Hepatocyte (in vitro differentiated cells): Measurements from ENCODE around the gene MEAK7. TPM values are rescaled to one million over a fixed set of nuclear protein-coding genes. Genes with fewer than 3 reads are reported as not detected.

Experiments used
- DNase-seq: peaks from one replicate; pipeline ENCODE4 v3.0.0-alpha.2; 2016; ENCODE audit warnings: low spot score
- H2AFZ ChIP-seq: fragments of 200-600 bp; sonication (generic); 2 replicates; pipeline ENCODE4 v1.6.0; 2016; ENCODE audit warnings: antibody characterized with exemption, mild to moderate bottlenecking
- H3K27ac ChIP-seq: fragments of 200-600 bp; sonication (generic); 2 replicates; pipeline ENCODE4 v1.5.1; 2016; ENCODE audit warnings: mild to moderate bottlenecking
- H3K27me3 ChIP-seq: fragments of 200-600 bp; sonication (generic); 2 replicates; pipeline ENCODE4 v1.6.1; 2016
- H3K36me3 ChIP-seq: fragments of 200-600 bp; sonication (generic); replicated peaks from 2 replicates; pipeline ENCODE4 v1.5.1; 2016; ENCODE audit warnings: low read depth; ENCODE audit not compliant: insufficient read depth
- H3K4me1 ChIP-seq: fragments of 200-600 bp; sonication (generic); 2 replicates; pipeline ENCODE4 v1.5.1; 2016; ENCODE audit warnings: mild to moderate bottlenecking, moderate library complexity; ENCODE audit not compliant: insufficient read depth
- H3K4me2 ChIP-seq: fragments of 200-600 bp; sonication (generic); 2 replicates; pipeline ENCODE4 v1.6.0; 2016
- H3K4me3 ChIP-seq: fragments of 200-600 bp; sonication (generic); 2 replicates; pipeline ENCODE4 v1.5.1; 2016; ENCODE audit warnings: mild to moderate bottlenecking
- H3K79me2 ChIP-seq: fragments of 200-600 bp; sonication (generic); 2 replicates; pipeline ENCODE4 v1.6.0; 2017; ENCODE audit warnings: mild to moderate bottlenecking
- H3K9me2 ChIP-seq: fragments of 200-600 bp; sonication (generic); replicated peaks from 2 replicates; pipeline ENCODE4 v1.6.0; 2017; ENCODE audit warnings: mild to moderate bottlenecking; ENCODE audit not compliant: insufficient read depth
- H3K9me3 ChIP-seq: fragments of 200-600 bp; sonication (generic); 2 replicates; pipeline ENCODE4 v1.5.1; 2016; ENCODE audit warnings: low read depth, mild to moderate bottlenecking
- H4K20me1 ChIP-seq: fragments of 200-600 bp; sonication (generic); 2 replicates; pipeline ENCODE4 v1.6.0; 2016; ENCODE audit warnings: mild to moderate bottlenecking; ENCODE audit not compliant: insufficient read depth, poor library complexity, severe bottlenecking
- EZH2 ChIP-seq: fragments of 200-600 bp; sonication (generic); IDR thresholded peaks from 2 replicates; pipeline ENCODE4 v1.6.1; 2016; ENCODE audit warnings: antibody characterized with exemption, mild to moderate bottlenecking, borderline replicate concordance
- EZH2phosphoT487 ChIP-seq: fragments of 200-600 bp; sonication (generic); IDR thresholded peaks from one replicate; pipeline ENCODE4 v1.6.1; 2018; ENCODE audit warnings: antibody characterized with exemption, mild to moderate bottlenecking, low read depth, moderate library complexity; ENCODE audit not compliant: unreplicated experiment, severe bottlenecking
- WGBS: methylation state at CpG from one replicate; pipeline ENCODE4 v1.1.6; 2016; ENCODE audit warnings: low lambda C conversion rate; ENCODE audit errors: missing lambda C conversion rate; 5-methylcytosine and 5-hydroxymethylcytosine counted together
- polyA plus RNA-seq: library from polyadenylated mRNA; unstranded; fragments of >200 nt; fragmentation: Nextera tagmentation; extraction: Ambion mirVana; gene quantifications from 2 replicates; pipeline ENCODE4 v1.2.1, GENCODE V29; 2016
- total RNA-seq: library from RNA; depleted of rRNA; stranded (reverse); fragments of >200 nt; gene quantifications from 2 replicates; pipeline ENCODE4 v1.2.3, GENCODE V29; 2014
- TF ChIP-seq, protein P1 (sequence below): fragments of 200-600 bp; sonication (generic); IDR thresholded peaks from 2 replicates; pipeline ENCODE4 v1.5.1; 2016; ENCODE audit warnings: antibody characterized with exemption, mild to moderate bottlenecking; ENCODE audit not compliant: poor library complexity

The MEAK7 gene
- total and polyA plus RNA-seq, 2 experiments from 2014 or later = 21.6 to 29.7 TPM

GRCh38 chr16:84546669-84547545 is 42.4 kb upstream of the MEAK7 start:
- H3K4me2 ChIP-seq = no peak overlapping the region
- DNase-seq = no peak
- H3K36me3 ChIP-seq = no peaks in the 10 kb centered on the region
- 73% methylated on average over 22 of the region's 22 CpGs for WGBS
- H4K20me1 ChIP-seq = no peaks in the 10 kb centered on the region
- no peaks in the 10 kb centered on the region for H3K9me2 ChIP-seq
- TF ChIP-seq EZH2phosphoT487 (no peak), EZH2 (no peak)
- TF ChIP-seq, protein P1, sequence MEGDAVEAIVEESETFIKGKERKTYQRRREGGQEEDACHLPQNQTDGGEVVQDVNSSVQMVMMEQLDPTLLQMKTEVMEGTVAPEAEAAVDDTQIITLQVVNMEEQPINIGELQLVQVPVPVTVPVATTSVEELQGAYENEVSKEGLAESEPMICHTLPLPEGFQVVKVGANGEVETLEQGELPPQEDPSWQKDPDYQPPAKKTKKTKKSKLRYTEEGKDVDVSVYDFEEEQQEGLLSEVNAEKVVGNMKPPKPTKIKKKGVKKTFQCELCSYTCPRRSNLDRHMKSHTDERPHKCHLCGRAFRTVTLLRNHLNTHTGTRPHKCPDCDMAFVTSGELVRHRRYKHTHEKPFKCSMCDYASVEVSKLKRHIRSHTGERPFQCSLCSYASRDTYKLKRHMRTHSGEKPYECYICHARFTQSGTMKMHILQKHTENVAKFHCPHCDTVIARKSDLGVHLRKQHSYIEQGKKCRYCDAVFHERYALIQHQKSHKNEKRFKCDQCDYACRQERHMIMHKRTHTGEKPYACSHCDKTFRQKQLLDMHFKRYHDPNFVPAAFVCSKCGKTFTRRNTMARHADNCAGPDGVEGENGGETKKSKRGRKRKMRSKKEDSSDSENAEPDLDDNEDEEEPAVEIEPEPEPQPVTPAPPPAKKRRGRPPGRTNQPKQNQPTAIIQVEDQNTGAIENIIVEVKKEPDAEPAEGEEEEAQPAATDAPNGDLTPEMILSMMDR = no peak
- no peak overlapping the region for H3K27ac ChIP-seq
- H3K4me3 ChIP-seq = no peak overlapping the region
- H3K27me3 ChIP-seq = no peaks in the 10 kb centered on the region
- H3K4me1 ChIP-seq = no peaks in the 10 kb centered on the region
- H2AFZ ChIP-seq = no peak overlapping the region
- H3K79me2 ChIP-seq = no peaks in the 10 kb centered on the region
- no peaks in the 10 kb centered on the region for H3K9me3 ChIP-seq

DNA sequence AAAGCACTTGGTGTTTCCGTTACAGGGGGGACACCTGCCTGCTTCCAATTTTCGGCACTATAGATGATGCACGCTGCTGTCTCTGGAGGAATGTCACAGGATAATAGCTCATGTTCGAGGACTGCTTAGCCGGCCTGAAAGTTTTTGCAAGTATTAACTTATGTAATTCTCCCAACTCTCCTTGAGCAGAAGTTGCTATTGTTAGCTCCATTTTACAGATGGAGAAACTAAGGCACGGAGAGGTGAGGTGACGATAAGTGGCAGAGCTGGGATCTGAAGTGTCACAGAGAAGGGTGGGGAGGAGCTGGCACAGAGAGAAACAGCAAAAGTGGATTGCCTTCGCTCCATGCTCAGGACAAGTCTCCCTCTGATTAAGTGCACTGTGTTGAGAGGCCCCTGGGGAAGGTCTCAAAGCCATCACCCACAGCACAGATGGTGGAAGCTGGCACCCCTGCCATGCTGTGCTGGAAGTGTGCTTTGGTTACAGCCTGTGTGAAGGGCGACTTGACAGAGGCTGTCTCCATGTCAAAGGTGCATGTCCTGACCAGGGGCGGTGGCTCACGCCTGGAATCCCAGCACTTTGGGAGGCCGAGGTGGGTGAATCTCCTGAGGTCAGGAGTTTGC is 40.8 kb upstream of the MEAK7 start:
- TF ChIP-seq, protein P1 = no peak
- TF ChIP-seq EZH2phosphoT487 (no peak), EZH2 (no peak)
- WGBS = 86% methylated on average over 12 of the region's 12 CpGs
- H3K9me3 ChIP-seq = no peaks in the 10 kb centered on the region
- H3K4me3 ChIP-seq = no peak overlapping the region
- no peaks in the 10 kb centered on the region for H3K36me3 ChIP-seq
- H2AFZ ChIP-seq = no peak overlapping the region
- no peaks in the 10 kb centered on the region for H3K27me3 ChIP-seq
- H3K4me2 ChIP-seq = no peak overlapping the region
- H3K9me2 ChIP-seq = no peaks in the 10 kb centered on the region
- no peak overlapping the region for H3K27ac ChIP-seq
- H3K4me1 ChIP-seq = no peaks in the 10 kb centered on the region
- no peaks in the 10 kb centered on the region for H4K20me1 ChIP-seq
- H3K79me2 ChIP-seq = no peaks in the 10 kb centered on the region
- DNase-seq = no peak

DNA sequence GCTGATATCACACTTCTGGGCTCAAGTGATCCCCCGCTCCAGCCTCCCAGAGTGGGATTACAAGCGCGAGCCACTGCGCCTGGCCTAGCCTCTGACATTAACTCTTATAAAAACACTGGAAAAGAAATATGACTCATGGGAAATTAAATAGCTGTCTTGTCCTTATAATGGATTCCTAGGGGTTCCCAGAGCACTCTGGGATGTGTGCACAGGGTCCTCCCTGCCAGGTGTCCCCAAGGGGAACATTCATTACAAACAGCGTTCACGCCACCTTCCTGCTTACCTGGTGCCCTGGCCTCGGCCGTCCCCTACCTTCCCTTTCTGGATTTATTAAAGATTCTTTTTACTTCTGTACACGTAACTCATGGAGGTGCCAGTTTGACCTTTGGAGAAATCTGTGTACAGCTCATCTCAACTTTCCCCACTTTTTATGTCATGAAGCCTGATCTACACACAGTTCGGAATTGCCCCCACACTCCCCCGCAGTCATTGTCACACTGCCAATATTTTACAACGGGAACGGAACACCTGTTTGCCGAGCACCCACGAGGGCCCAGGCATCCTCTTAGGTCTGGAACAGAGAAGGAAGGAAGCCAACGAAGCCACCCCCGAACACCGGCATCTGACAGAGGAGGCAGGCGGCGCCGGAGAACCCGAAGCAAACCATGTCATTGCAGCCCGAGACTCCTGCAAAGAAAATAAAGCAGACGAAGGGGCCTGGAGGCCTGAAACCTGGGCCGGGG is 39.7 kb upstream of the MEAK7 start:
- H3K4me1 ChIP-seq = no peaks in the 10 kb centered on the region
- no peaks in the 10 kb centered on the region for H3K79me2 ChIP-seq
- H3K36me3 ChIP-seq = no peaks in the 10 kb centered on the region
- no peak overlapping the region for H3K4me3 ChIP-seq
- H4K20me1 ChIP-seq = no peaks in the 10 kb centered on the region
- no peaks in the 10 kb centered on the region for H3K27me3 ChIP-seq
- no peaks in the 10 kb centered on the region for H3K9me2 ChIP-seq
- no peak overlapping the region for H3K27ac ChIP-seq
- H2AFZ ChIP-seq = no peak overlapping the region
- no peak overlapping the region for H3K4me2 ChIP-seq
- no peaks in the 10 kb centered on the region for H3K9me3 ChIP-seq
- no peak for DNase-seq
- TF ChIP-seq EZH2 (no peak), EZH2phosphoT487 (no peak)
- TF ChIP-seq, protein P1 = no peak
- 73% methylated on average over 25 of the region's 25 CpGs for WGBS
